SIG-M5 (cell line): ENCODE data around the gene FAM222B.

Source experiments
- DNase-seq: peaks from one replicate; lab custom pipeline; 2025; lab: John Stamatoyannopoulos, UW

FAM222B gene

GRCh38 chr17:28712032-28712704 is 130.4 kb downstream of the FAM222B start:
- DNase-seq, result no peak

DNA sequence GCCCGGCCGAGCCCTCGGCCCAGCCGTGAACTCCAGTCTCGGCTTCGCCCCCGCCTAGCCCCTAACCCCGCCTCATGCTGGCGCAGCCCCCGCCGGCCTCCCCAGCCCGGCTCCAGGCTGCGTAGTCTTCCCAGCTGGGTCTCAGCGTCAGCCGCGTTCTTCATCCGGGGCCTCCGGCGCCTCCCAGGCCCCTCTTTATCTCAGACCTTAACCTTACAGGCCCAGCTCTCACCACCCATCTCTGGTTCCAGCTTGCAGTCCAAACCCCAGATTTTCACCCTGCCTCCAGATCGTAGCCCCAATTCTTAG is 130.9 kb downstream of the FAM222B start, which contains the start of gene PROCA1:
PROCA1 (minus strand) TSS at position 166 of the 309 bp plus-strand sequence. CDS start 228 bp downstream, outside the sequence.
- no peak for DNase-seq

- DNase-seq, result peak; percentile 41
Measured at GRCh38 chr17:28710861-28711722, 131.5 kb downstream of the FAM222B start.

- DNase-seq, result no peak
Measured at GRCh38 chr17:28707339-28707720, 135.3 kb downstream of the FAM222B start.

GRCh38 chr17:28706471-28707338 is 135.9 kb downstream of the FAM222B start:
- no peak for DNase-seq
